ENCODE data around the gene PDGFA. TPM values are rescaled to one million over a fixed set of nuclear protein-coding genes. Genes with fewer than 3 reads are reported as not detected.

Gene PDGFA
- total RNA-seq, 2 experiments from 2014 or later: 5.2 to 5.3 TPM

- Mint-ChIP-seq H3K27me3 (no peaks in the 10 kb centered on the region), H3K36me3 (ENCODE audit: low read depth) (peaks cover 2% of the 10 kb centered on the region), H3K27ac (no peak overlapping the region), H3K9me3 (ENCODE audit: low read depth) (no peaks in the 10 kb centered on the region), H3K4me1 (no peaks in the 10 kb centered on the region), H3K4me3 (no peak overlapping the region)
- ATAC-seq: no peak
- no peak for DNase-seq
- ChIA-PET CTCF (no interaction called here), POLR2A (no interaction called here)
- intact Hi-C loops (cut with DNase I, micrococcal nuclease): no loop called here
These were observed 16.0 kb downstream of the PDGFA start for GRCh38 chr7:503575-504111.

GRCh38 chr7:502296-502695 is 17.4 kb downstream of the PDGFA start:
- intact Hi-C loops (cut with DNase I, micrococcal nuclease): no loop called here
- Mint-ChIP-seq H3K27me3 (no peaks in the 10 kb centered on the region), H3K4me1 (peaks cover 5% of the 10 kb centered on the region), H3K27ac (no peak overlapping the region), H3K36me3 (ENCODE audit: low read depth) (peaks cover 2% of the 10 kb centered on the region), H3K9me3 (ENCODE audit: low read depth) (no peaks in the 10 kb centered on the region), H3K4me3 (no peak overlapping the region)
- ChIA-PET CTCF (no interaction called here), POLR2A (no interaction called here)
- ATAC-seq: no peak
- no peak for DNase-seq

- ATAC-seq (no peak), DNase-seq (no peak)
- no peak overlapping the region for H3K4me3 Mint-ChIP-seq
- no peaks in the 10 kb centered on the region for H3K27me3 Mint-ChIP-seq
- intact Hi-C loops (cut with DNase I, micrococcal nuclease): no loop called here
- H3K4me1 Mint-ChIP-seq: peaks cover 5% of the 10 kb centered on the region
- H3K27ac Mint-ChIP-seq: no peak overlapping the region
- no peaks in the 10 kb centered on the region for H3K9me3 Mint-ChIP-seq (ENCODE audit: low read depth)
- POLR2A ChIA-PET: no interaction called here
- peaks cover 2% of the 10 kb centered on the region for H3K36me3 Mint-ChIP-seq (ENCODE audit: low read depth)
- CTCF ChIA-PET: no interaction called here
These were observed 18.1 kb downstream of the PDGFA start for GRCh38 chr7:501526-501925.

- Mint-ChIP-seq H3K27ac (no peak overlapping the region), H3K4me3 (no peak overlapping the region), H3K36me3 (ENCODE audit: low read depth) (peaks cover 2% of the 10 kb centered on the region), H3K4me1 (peaks cover 5% of the 10 kb centered on the region), H3K27me3 (no peaks in the 10 kb centered on the region), H3K9me3 (ENCODE audit: low read depth) (no peaks in the 10 kb centered on the region)
- DNase-seq: no peak
- ChIA-PET POLR2A (no interaction called here), CTCF (no interaction called here)
- intact Hi-C loops (cut with DNase I, micrococcal nuclease): no loop called here
- no peak for ATAC-seq
These were observed 18.9 kb downstream of the PDGFA start for GRCh38 chr7:500521-501420.

- H3K9me3 Mint-ChIP-seq (ENCODE audit: low read depth): no peaks in the 10 kb centered on the region
- H3K36me3 Mint-ChIP-seq (ENCODE audit: low read depth): peaks cover 2% of the 10 kb centered on the region
- ATAC-seq (no peak), DNase-seq (no peak)
- no peak overlapping the region for H3K27ac Mint-ChIP-seq
- ChIA-PET CTCF (no interaction called here), POLR2A (no interaction called here)
- intact Hi-C loops (cut with DNase I, micrococcal nuclease): no loop called here
- H3K4me3 Mint-ChIP-seq: no peak overlapping the region
- H3K4me1 Mint-ChIP-seq: peaks cover 5% of the 10 kb centered on the region
- no peaks in the 10 kb centered on the region for H3K27me3 Mint-ChIP-seq
These were observed 19.7 kb downstream of the PDGFA start for GRCh38 chr7:499853-500485.

GRCh38 chr7:498678-499641 is 20.7 kb downstream of the PDGFA start:
- POLR2A ChIA-PET: no interaction called here
- no peak for ATAC-seq
- Mint-ChIP-seq H3K9me3 (ENCODE audit: low read depth) (no peaks in the 10 kb centered on the region), H3K4me3 (no peak overlapping the region), H3K27me3 (no peaks in the 10 kb centered on the region), H3K36me3 (ENCODE audit: low read depth) (peaks cover 2% of the 10 kb centered on the region), H3K27ac (no peak overlapping the region), H3K4me1 (peaks cover 5% of the 10 kb centered on the region)
- no peak for DNase-seq
- CTCF ChIA-PET: interaction anchor here (1.0 kb wide), 1 partner anchor 11 kb away, joined by 4 read pairs; no protein-coding TSS in a partner anchor
- intact Hi-C loops (cut with DNase I, micrococcal nuclease): no loop called here

- Mint-ChIP-seq H3K36me3 (ENCODE audit: low read depth) (peaks cover 2% of the 10 kb centered on the region), H3K4me3 (no peak overlapping the region), H3K9me3 (ENCODE audit: low read depth) (no peaks in the 10 kb centered on the region), H3K27me3 (no peaks in the 10 kb centered on the region), H3K27ac (no peak overlapping the region), H3K4me1 (peaks cover 5% of the 10 kb centered on the region)
- ChIA-PET POLR2A (no interaction called here), CTCF (interaction anchor here (1.0 kb wide), 1 partner anchor 11 kb away, joined by 4 read pairs; no protein-coding TSS in a partner anchor)
- intact Hi-C loops (cut with DNase I, micrococcal nuclease): no loop called here
- DNase-seq (no peak), ATAC-seq (no peak)
These were observed 21.5 kb downstream of the PDGFA start for GRCh38 chr7:497946-498655.

DNA sequence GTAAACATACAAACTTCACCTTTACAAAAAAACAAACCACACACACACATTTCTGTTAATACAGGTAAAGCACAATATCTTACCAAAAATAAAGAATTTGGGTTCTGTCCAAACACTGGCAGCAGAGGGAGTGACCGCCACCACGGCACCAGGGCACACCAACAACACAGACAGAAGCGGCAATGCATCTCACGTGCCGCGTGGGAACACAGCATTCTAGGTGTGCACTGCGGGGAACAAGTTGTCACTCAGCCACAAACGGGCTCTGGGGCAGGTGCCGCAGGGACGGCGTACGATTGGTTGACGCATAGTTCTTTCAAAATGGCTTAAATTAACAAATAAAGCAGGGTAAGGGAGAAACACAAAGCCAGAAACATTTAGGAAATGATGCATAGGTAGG is 22.3 kb downstream of the PDGFA start:
- Mint-ChIP-seq H3K27me3 (no peaks in the 10 kb centered on the region), H3K36me3 (ENCODE audit: low read depth) (peaks cover 2% of the 10 kb centered on the region), H3K9me3 (ENCODE audit: low read depth) (no peaks in the 10 kb centered on the region), H3K27ac (no peak overlapping the region), H3K4me1 (peaks cover 5% of the 10 kb centered on the region), H3K4me3 (no peak overlapping the region)
- DNase-seq: no peak
- CTCF ChIA-PET: no interaction called here
- no peak for ATAC-seq
- intact Hi-C loops (cut with DNase I, micrococcal nuclease): no loop called here
- POLR2A ChIA-PET: no interaction called here

GRCh38 chr7:496528-497295 is 22.9 kb downstream of the PDGFA start:
- Mint-ChIP-seq H3K9me3 (ENCODE audit: low read depth) (no peaks in the 10 kb centered on the region), H3K36me3 (ENCODE audit: low read depth) (peaks cover 2% of the 10 kb centered on the region), H3K27me3 (no peaks in the 10 kb centered on the region), H3K27ac (no peak overlapping the region), H3K4me1 (peaks cover 5% of the 10 kb centered on the region), H3K4me3 (no peak overlapping the region)
- DNase-seq: no peak
- no peak for ATAC-seq
- CTCF ChIA-PET: no interaction called here
- POLR2A ChIA-PET: no interaction called here
- intact Hi-C loops (cut with DNase I, micrococcal nuclease): no loop called here

DNA sequence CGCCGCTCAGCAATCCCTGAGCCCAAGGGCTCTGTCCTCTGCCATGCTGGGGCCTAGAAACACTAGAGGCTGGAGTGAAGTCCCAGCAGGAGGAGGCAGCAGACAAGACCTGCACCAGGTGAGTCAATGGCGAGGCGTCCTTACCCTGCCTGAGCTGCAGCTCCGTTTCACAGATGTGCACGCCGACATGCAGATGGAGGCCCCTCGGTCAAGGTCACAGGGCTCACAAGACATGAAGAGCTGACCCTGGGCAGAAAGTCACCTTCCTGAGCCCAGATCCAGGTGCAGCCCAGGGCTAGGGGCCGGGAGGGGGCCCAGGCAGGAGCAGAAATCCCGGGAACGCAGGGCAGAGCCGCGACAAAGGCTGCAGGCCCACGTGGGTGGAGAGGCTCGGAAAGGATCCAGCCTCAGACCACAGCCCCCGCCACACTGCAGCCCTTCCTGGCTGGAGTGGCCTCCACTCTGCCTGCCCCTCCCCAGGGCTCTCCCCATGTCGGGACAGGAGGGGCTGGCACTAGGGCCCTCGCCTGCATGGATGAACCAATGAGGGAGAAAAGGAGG is 23.8 kb downstream of the PDGFA start:
- ATAC-seq: no peak
- intact Hi-C loops (cut with DNase I, micrococcal nuclease): no loop called here
- Mint-ChIP-seq H3K36me3 (ENCODE audit: low read depth) (peaks cover 2% of the 10 kb centered on the region), H3K9me3 (ENCODE audit: low read depth) (no peaks in the 10 kb centered on the region), H3K27me3 (no peaks in the 10 kb centered on the region), H3K4me1 (peaks cover 5% of the 10 kb centered on the region), H3K27ac (no peak overlapping the region), H3K4me3 (no peak overlapping the region)
- ChIA-PET CTCF (interaction anchor here (0.6 kb wide), 1 partner anchor 101 kb away, joined by 3 read pairs; no protein-coding TSS in a partner anchor), POLR2A (no interaction called here)
- DNase-seq: no peak
